Fibroblast of skin of left quadriceps (primary cell): ENCODE measurements around the gene BNIP2.

Source experiments
- DNase-seq, 2 experiments: peaks; one replicate each; pipeline ENCODE4 v3.0.0-alpha.2; 2013; ENCODE audit warnings: low read depth in 2 of 2

The BNIP2 gene

GRCh38 chr15:59636184-59636583 lies 52.9 kb downstream of the BNIP2 start:
- no peak for DNase-seq

- no peak for DNase-seq
These were observed 56.4 kb downstream of the BNIP2 start for GRCh38 chr15:59632714-59633113.

GRCh38 chr15:59622289-59622688 lies 66.8 kb downstream of the BNIP2 start:
- peak in 1 of 2 experiments; percentile 7 for DNase-seq

- no peak for DNase-seq
These were observed 70.7 kb downstream of the BNIP2 start for GRCh38 chr15:59618406-59618805.

- no peak for DNase-seq
These were observed 72.7 kb downstream of the BNIP2 start for GRCh38 chr15:59616379-59616778.

- DNase-seq = no peak
These were observed 73.5 kb downstream of the BNIP2 start for GRCh38 chr15:59615661-59616060.

GRCh38 chr15:59614153-59614552 lies 75.0 kb downstream of the BNIP2 start:
- DNase-seq = no peak

GRCh38 chr15:59611276-59612260 lies 77.6 kb downstream of the BNIP2 start, which contains the start of gene GCNT3:
GCNT3 (plus strand) TSS chr15:59611783; CDS start chr15:59618239, 6,456 bp downstream.
- DNase-seq = no peak

GRCh38 chr15:59609730-59610712 lies 79.1 kb downstream of the BNIP2 start:
- DNase-seq = no peak
